GM13976 (cell line): ENCODE measurements around the gene SVOPL.

Experiments
- DNase-seq: peaks from one replicate; pipeline ENCODE4 v3.0.0; 2012; ENCODE audit warnings: low spot score
- in situ Hi-C: fragments of 300-500 bp; cut with MboI; formaldehyde crosslinking; loops from one replicate; pipeline ENCODE4 v1.12.0; 2022; ENCODE audit warnings: low sequenced_read_pairs, mixed read lengths, inconsistent platforms; ENCODE audit not compliant: unreplicated experiment
- TF ChIP-seq, protein P1 (sequence below): IDR thresholded peaks from 2 replicates; pipeline ENCODE4 v1.5.1; 2012; ENCODE audit warnings: borderline replicate concordance, mild to moderate bottlenecking; ENCODE audit not compliant: insufficient read depth; ENCODE audit errors: extremely low read depth, missing control alignments, control extremely low read depth

SVOPL gene

DNA sequence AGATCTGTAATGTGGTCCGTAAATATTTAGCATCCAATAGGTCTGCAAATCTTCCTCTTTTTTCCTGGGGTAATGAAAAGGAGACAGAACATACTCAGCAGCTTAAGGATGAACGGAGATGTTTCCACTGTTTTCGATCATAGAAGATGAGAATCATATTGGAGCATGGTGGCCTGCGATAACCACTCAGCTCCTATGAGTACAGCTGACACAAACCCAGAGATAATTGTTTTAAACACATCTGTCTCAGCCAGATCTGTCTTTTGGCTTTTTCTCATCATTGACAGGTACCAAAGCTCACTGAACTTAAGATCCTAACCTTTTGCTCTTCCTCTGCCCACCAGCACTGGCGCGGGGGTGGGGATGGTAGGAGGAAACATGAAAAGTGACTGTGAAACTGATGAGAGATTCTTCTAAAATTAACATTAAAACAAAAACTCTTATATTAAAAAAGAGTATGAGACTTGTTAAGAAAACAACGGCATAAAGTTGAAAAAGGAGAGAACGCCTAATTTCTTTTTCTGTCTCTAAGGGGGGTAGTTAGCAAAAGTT, 71.0 kb downstream of the SVOPL start:
- TF ChIP-seq, protein P1, sequence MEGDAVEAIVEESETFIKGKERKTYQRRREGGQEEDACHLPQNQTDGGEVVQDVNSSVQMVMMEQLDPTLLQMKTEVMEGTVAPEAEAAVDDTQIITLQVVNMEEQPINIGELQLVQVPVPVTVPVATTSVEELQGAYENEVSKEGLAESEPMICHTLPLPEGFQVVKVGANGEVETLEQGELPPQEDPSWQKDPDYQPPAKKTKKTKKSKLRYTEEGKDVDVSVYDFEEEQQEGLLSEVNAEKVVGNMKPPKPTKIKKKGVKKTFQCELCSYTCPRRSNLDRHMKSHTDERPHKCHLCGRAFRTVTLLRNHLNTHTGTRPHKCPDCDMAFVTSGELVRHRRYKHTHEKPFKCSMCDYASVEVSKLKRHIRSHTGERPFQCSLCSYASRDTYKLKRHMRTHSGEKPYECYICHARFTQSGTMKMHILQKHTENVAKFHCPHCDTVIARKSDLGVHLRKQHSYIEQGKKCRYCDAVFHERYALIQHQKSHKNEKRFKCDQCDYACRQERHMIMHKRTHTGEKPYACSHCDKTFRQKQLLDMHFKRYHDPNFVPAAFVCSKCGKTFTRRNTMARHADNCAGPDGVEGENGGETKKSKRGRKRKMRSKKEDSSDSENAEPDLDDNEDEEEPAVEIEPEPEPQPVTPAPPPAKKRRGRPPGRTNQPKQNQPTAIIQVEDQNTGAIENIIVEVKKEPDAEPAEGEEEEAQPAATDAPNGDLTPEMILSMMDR = no peak

DNA sequence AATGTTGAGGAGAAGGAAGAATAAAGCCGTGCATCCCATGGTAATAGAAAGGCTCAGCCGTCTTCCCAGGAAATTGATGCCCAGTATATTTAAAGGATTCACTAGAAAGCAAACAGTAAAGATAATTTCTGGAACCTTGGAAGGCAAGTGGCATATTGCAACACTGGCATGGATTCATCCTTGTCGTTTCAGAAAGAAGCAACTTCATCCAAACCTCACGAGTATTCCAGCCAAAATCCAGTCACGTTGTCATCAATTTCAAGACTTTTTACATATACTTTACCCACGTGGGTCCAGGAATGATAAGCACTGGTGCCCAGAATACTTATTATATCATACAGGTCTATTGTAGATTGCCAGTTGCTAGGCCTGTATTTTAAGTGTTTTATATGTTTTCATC, 73.8 kb downstream of the SVOPL start:
- in situ Hi-C loops = no loop called here
- DNase-seq = no peak
- TF ChIP-seq, protein P1 = no peak

More for the DNA sequence above, 71.0 kb downstream of the SVOPL start:
- DNase-seq = no peak
- in situ Hi-C loops = no loop called here

DNA sequence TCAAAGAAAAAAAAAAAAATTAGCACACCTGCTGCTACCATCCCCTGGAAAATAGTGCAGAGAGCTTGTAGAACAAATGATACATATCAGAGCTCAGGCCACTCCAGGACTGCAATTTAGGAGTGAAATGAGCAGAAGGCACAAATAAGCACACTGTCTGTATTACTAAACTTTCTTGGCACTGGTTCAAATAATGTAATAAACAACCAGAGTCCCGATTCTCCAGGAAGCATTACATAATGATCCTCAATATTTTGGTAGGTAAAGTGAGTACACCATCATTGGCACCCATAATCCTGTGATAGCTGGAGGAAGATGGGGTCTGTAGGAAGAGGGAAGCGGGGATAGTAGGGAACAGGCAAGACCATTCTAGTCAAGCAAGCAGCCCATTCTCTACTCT, 74.3 kb downstream of the SVOPL start:
- no peak for DNase-seq
- TF ChIP-seq, protein P1 = no peak

DNA sequence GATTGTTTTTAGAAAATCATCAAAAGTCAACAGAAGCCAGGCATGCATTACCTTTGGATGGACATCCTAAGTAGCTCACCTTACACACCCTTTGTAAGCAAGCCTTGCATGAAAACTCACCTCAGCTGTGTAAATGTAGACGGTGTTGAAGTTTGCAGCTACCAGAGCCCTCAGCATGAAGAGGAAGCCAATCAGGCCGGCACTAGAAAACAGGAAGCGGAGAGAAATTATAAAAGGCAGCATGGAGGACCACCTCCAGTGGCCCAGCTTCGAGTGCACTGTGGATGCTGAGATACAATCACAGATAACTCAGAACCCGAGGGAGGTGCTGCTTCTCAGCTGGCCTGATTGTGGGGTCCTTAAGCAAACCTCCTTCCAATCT, 75.3 kb downstream of the SVOPL start:
- in situ Hi-C loops = no loop called here
- no peak for DNase-seq
- TF ChIP-seq, protein P1 = no peak

More for the DNA sequence above, 74.3 kb downstream of the SVOPL start:
- in situ Hi-C loops = no loop called here

DNA sequence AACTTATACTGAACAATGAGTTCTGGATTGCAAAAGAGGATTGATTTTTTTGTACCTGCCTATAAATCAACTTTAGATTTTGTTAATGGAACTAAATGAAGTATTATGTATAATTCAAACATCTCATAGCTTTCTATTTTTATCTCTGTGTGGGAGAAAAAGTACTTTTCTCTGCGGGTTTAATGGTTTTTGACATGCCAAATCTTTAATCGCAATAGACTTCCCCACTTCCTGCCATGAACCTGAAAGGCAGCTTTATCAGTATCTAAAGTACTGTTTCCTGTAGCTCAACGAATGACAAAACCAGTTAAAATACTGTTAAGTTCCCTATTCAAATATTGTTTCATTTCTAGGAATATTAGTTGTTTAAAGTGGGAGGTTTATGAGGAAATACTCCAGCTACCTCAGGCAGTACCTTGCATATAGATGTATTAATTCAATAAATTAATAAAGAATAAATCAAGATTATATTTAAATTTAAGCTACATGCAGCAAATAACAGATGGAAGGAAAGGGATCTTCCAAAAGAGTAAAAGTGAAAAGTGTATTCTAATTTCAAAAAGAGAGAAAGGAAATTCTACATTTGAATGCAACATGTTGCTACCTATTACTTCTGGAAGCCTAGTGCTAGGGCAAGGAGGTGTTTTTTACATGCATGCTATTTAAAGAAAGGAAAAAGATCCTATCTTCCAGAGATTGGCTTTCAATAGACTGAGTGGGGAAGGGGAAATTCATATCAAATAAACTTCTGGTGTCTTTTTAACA, 75.9 kb downstream of the SVOPL start:
- TF ChIP-seq, protein P1 = no peak
- in situ Hi-C loops = no loop called here

DNA sequence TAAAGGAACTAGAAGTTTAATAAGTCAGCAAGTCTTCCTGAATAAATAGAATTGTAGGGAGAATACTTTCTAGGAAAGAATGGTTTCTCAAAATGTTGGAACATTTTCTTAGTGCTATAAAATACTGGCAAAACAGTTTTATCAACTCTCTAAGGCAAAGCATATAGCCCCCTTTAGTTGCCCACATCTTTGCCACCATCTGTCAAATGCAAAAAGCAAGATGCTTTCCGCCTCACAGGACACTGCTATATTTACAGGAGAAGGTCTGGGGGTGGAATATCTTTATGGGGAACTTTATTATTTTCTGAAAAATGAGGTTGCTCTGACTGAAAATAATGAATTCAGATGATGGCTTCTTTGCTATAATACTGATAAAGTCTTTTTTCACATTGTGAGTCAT, 78.3 kb downstream of the SVOPL start:
- no peak for DNase-seq
- TF ChIP-seq, protein P1 = no peak
- in situ Hi-C loops = no loop called here

More for the DNA sequence above, 75.9 kb downstream of the SVOPL start:
- DNase-seq = no peak
